ENCODE data around the gene SLC2A1. TPM values are rescaled to one million over a fixed set of nuclear protein-coding genes. Genes with fewer than 3 reads are reported as not detected.

Gene SLC2A1
- total RNA-seq, 2 experiments from 2014 or later, result 66.6 to 93.4 TPM

DNA sequence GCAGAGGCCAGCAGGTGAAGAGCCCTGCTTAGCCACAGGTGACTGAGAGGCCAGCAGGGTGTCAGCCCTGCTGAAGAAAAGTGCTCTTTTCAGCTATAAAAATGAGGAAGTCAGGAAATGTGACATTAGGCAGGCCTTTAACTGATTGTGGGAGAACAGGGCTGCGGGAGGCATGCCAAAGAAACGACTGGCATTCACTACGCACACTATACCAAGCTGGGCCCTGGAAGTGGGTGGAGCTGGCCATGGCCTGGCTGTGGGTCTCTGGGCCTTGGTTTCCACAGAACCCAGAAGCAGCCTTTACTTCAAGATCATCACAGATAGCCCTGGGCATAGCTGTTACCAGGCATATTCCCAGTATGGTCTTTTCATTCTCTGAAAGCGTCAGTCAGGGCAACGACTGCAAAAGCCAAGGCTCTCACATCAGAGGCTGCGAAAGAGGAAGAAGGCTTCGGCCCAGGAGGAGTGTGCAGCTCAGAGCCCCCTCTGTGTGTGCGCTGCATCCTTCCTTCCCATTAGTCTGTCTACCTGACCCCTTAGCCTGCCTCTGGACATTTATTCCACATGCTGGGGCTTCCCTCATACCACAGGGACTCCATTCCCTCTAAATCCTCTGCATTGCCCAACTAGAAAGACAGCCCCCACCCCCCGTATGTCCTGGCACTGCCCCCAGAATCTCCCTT is 14.3 kb downstream of the SLC2A1 start:
- Histone ChIP-seq H3K36me3 (ENCODE audit: insufficient read depth, low read length) (peaks cover 83% of the 10 kb centered on the region), H3K4me3 (ENCODE audit: low read depth, low read length, poor library complexity, severe bottlenecking) (peak overlapping the region; percentile 43), H3K9me3 (ENCODE audit: low read length) (no peaks in the 10 kb centered on the region), H4K20me1 (ENCODE audit: insufficient read depth, low read length) (0 out of 2 replicates have a peak, but pooled peaks cover 3% of the 10 kb centered on the region), H3K79me2 (ENCODE audit: insufficient read depth, low read depth, low read length) (peaks cover 85% of the 10 kb centered on the region), H2AFZ (ENCODE audit: low read length) (no peak overlapping the region), H3K9me2 (ENCODE audit: insufficient read depth, low read length) (no peaks in the 10 kb centered on the region), H3K27ac (ENCODE audit: low read depth, low read length, poor library complexity, severe bottlenecking) (peak overlapping the region; percentile 93), H3K4me2 (ENCODE audit: low read length) (peak overlapping the region; percentile 79), H3K4me1 (ENCODE audit: insufficient read depth, low read length, poor library complexity, severe bottlenecking) (peaks cover 84% of the 10 kb centered on the region)
- intact Hi-C loops (cut with micrococcal nuclease; ENCODE audit: unreplicated experiment), result loop anchor here (1.0 to 5.0 kb wide), 2 partner anchors 8 to 262 kb away; partner anchors contain the start of gene YBX1
- POLR2A ChIA-PET, result interaction anchor here (0.6 to 4.2 kb wide), 5 partner anchors 7 to 177 kb away, joined by 3 to 24 read pairs (median 6); partner anchors contain the start of genes C1orf50 and P3H1
- CTCF ChIA-PET (ENCODE audit: unreplicated experiment), result interaction anchor here (0.5 to 1.7 kb wide), 3 partner anchors 8 to 1026 kb away, joined by 3 to 7 read pairs (median 5); no protein-coding TSS in a partner anchor
- BruUV-seq (replicated peaks), result no TSS peak
- TF ChIP-seq EZH2phosphoT487 (IDR thresholded peaks at IDR 0.05; ENCODE audit: borderline replicate concordance, low read depth, low read length) (no peak), CTCF (conservative IDR thresholded peaks at IDR 0.05; ENCODE audit: low read length) (no peak)
- peak; percentile 56 for DNase-seq (ENCODE audit: low spot score)

DNA sequence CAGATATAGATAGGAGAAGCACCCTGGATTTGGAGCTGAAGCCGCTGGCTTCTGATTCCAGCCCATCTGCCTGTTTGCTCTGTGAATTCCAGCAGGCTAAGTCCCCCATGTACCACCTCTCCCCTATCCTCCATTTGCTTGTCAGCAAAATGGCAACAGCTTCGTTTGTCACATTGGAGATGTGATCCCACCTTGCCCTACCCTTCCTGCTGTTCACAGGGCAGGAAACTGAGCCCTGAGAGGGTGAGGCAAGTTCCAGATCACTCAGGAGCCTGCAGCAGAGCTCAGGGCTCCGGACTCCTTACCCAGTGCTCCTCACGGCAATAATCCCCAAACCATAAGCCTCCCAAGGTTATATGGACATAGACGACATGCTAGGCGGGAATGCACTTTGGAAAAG is 14.9 kb downstream of the SLC2A1 start:
- H3K36me3 ChIP-seq (ENCODE audit: insufficient read depth, low read length), result peaks cover 89% of the 10 kb centered on the region
- H4K20me1 ChIP-seq (ENCODE audit: insufficient read depth, low read length), result 0 out of 2 replicates have a peak, but pooled peaks cover 3% of the 10 kb centered on the region
- peaks cover 84% of the 10 kb centered on the region for H3K4me1 ChIP-seq (ENCODE audit: insufficient read depth, low read length, poor library complexity, severe bottlenecking)
- H3K4me2 ChIP-seq (ENCODE audit: low read length), result peak overlapping the region; percentile 79
- H3K27ac ChIP-seq (ENCODE audit: low read depth, low read length, poor library complexity, severe bottlenecking), result peak overlapping the region; percentile 93
- no peak for TF ChIP-seq EZH2phosphoT487 (IDR thresholded peaks at IDR 0.05; ENCODE audit: borderline replicate concordance, low read depth, low read length)
- no peak for TF ChIP-seq CTCF (conservative IDR thresholded peaks at IDR 0.05; ENCODE audit: low read length)
- intact Hi-C loops (cut with micrococcal nuclease; ENCODE audit: unreplicated experiment), result loop anchor here (1.0 to 5.0 kb wide), 3 partner anchors 9 to 261 kb away; partner anchors contain the start of gene YBX1
- H3K79me2 ChIP-seq (ENCODE audit: insufficient read depth, low read depth, low read length), result peaks cover 79% of the 10 kb centered on the region
- peak overlapping the region; percentile 30 for H3K4me3 ChIP-seq (ENCODE audit: low read depth, low read length, poor library complexity, severe bottlenecking)
- H3K9me3 ChIP-seq (ENCODE audit: low read length), result no peaks in the 10 kb centered on the region
- POLR2A ChIA-PET, result interaction anchor here (0.9 to 4.2 kb wide), 5 partner anchors 8 to 21 kb away, joined by 4 to 24 read pairs (median 6); no protein-coding TSS in a partner anchor
- CTCF ChIA-PET (ENCODE audit: unreplicated experiment), result interaction anchor here (0.5 to 1.7 kb wide), 3 partner anchors 8 to 1026 kb away, joined by 3 to 7 read pairs (median 5); no protein-coding TSS in a partner anchor
- no peak overlapping the region for H2AFZ ChIP-seq (ENCODE audit: low read length)
- no peaks in the 10 kb centered on the region for H3K9me2 ChIP-seq (ENCODE audit: insufficient read depth, low read length)
- no peak for DNase-seq (ENCODE audit: low spot score)
- no TSS peak for BruUV-seq (replicated peaks)

Data from OCI-LY7 (cell line).